ENCODE results near the gene VTI1A.

DNA sequence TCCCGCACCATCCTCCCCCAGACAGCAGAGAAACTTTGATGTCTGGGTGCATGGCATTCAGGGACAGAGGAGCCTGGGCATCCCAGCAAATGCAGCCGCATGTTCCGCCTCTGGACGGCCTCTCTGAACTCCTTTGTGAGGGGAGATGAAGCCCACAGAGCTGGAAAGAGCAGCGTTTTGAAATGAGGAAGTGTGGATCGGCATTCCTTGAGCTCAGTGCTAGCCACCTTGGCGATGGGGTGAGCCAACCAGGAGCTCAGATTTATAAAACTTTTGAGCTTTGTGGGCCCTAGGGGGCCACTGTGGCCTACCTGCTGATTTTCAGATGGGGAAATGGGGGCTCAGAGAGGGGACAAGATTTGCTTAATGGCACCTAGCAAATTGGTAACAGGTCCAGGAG lies 376.6 kb downstream of the VTI1A start:
- TF ChIP-seq, protein P1, sequence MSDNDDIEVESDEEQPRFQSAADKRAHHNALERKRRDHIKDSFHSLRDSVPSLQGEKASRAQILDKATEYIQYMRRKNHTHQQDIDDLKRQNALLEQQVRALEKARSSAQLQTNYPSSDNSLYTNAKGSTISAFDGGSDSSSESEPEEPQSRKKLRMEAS (IDR thresholded peaks at IDR 0.05) = no peak
- TF ChIP-seq, protein P2, sequence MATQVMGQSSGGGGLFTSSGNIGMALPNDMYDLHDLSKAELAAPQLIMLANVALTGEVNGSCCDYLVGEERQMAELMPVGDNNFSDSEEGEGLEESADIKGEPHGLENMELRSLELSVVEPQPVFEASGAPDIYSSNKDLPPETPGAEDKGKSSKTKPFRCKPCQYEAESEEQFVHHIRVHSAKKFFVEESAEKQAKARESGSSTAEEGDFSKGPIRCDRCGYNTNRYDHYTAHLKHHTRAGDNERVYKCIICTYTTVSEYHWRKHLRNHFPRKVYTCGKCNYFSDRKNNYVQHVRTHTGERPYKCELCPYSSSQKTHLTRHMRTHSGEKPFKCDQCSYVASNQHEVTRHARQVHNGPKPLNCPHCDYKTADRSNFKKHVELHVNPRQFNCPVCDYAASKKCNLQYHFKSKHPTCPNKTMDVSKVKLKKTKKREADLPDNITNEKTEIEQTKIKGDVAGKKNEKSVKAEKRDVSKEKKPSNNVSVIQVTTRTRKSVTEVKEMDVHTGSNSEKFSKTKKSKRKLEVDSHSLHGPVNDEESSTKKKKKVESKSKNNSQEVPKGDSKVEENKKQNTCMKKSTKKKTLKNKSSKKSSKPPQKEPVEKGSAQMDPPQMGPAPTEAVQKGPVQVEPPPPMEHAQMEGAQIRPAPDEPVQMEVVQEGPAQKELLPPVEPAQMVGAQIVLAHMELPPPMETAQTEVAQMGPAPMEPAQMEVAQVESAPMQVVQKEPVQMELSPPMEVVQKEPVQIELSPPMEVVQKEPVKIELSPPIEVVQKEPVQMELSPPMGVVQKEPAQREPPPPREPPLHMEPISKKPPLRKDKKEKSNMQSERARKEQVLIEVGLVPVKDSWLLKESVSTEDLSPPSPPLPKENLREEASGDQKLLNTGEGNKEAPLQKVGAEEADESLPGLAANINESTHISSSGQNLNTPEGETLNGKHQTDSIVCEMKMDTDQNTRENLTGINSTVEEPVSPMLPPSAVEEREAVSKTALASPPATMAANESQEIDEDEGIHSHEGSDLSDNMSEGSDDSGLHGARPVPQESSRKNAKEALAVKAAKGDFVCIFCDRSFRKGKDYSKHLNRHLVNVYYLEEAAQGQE (IDR thresholded peaks at IDR 0.05) = no peak
- TF ChIP-seq, protein P3, sequence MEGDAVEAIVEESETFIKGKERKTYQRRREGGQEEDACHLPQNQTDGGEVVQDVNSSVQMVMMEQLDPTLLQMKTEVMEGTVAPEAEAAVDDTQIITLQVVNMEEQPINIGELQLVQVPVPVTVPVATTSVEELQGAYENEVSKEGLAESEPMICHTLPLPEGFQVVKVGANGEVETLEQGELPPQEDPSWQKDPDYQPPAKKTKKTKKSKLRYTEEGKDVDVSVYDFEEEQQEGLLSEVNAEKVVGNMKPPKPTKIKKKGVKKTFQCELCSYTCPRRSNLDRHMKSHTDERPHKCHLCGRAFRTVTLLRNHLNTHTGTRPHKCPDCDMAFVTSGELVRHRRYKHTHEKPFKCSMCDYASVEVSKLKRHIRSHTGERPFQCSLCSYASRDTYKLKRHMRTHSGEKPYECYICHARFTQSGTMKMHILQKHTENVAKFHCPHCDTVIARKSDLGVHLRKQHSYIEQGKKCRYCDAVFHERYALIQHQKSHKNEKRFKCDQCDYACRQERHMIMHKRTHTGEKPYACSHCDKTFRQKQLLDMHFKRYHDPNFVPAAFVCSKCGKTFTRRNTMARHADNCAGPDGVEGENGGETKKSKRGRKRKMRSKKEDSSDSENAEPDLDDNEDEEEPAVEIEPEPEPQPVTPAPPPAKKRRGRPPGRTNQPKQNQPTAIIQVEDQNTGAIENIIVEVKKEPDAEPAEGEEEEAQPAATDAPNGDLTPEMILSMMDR (IDR thresholded peaks at IDR 0.05) = no peak
- TF ChIP-seq, protein P4, sequence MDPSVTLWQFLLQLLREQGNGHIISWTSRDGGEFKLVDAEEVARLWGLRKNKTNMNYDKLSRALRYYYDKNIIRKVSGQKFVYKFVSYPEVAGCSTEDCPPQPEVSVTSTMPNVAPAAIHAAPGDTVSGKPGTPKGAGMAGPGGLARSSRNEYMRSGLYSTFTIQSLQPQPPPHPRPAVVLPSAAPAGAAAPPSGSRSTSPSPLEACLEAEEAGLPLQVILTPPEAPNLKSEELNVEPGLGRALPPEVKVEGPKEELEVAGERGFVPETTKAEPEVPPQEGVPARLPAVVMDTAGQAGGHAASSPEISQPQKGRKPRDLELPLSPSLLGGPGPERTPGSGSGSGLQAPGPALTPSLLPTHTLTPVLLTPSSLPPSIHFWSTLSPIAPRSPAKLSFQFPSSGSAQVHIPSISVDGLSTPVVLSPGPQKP (IDR thresholded peaks at IDR 0.05; ENCODE audit: low read depth, low read length) = no peak

Data from A549 (cell line).